ENCODE data around the gene B3GALT5.

B3GALT5 gene

DNA sequence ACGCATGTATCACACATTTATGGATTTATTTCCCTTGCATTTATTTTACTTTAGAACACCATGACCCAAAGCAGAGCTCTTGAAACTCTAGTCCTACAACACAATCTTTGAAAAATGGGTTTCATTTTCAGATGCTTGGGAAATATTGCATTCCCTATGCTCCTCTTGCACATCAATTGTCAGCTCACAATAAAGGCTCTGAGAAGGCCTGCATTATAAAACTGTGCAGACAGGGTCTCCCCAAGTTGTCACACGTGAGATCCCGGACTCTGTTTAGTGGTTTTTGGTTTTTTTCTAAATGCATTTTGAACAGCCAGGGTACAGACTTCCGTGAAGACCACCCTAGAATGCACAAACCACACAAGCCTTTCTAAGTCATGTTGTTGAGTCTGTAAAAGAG lies 9.9 kb upstream of the B3GALT5 start:
- intact Hi-C loops (cut with DNase I) = no loop called here
- no peak for DNase-seq

GRCh38 chr21:39604951-39605350 lies 7.8 kb upstream of the B3GALT5 start:
- intact Hi-C loops (cut with DNase I) = no loop called here
- DNase-seq = no peak

DNA sequence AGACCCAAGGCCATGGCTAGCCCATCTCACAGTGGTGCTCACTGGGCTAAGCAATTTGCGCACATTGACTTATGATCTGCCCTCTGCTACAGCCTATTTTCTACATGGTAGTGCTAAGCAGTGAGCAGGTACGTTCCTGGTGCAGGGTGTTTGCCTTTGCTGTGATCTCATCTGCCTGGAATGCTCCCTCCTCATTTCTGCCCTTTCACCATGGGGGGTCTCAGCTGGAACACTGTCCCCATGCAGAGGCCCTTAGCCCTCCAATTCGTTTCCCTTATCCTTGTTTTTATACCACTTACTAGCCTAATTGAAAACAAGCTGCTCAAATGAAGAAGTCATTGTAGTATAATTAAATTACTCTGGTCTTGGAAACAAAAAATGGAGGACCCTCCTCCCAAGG lies 2.0 kb upstream of the B3GALT5 start:
- no peak for DNase-seq
- intact Hi-C loops (cut with DNase I) = no loop called here

DNA sequence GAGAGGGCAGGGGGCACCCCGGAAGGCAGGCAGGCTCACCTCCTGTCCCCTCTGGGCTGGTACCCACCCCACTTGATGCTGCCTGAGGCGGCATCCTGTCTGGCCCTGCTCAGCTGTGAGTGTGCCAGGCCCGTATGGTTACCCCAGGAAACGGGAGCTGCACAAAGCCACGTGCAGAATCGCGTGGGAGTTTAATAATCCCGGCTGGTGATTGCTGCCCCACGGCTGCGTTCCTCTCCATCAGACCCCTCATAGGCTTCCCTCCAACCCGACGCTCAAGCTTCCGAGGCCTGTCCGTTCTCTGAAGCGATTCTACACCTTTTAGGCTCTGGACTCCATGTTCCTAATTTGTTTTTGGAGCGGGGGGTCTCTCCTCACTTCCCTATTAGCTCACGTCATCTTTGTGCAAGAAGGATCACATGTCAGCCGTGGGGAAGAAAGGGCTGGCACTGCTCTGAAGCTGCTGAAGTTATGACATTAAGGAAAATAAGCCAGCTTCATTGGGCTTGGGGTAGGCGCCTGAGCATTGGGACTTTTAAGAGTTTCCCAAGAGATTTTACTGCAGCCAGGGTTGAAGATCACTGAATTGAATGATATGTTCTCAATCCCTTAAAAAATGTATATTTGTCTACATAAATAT lies 1.1 kb upstream of the B3GALT5 start:
- intact Hi-C loops (cut with DNase I) = no loop called here
- DNase-seq = no peak

DNA sequence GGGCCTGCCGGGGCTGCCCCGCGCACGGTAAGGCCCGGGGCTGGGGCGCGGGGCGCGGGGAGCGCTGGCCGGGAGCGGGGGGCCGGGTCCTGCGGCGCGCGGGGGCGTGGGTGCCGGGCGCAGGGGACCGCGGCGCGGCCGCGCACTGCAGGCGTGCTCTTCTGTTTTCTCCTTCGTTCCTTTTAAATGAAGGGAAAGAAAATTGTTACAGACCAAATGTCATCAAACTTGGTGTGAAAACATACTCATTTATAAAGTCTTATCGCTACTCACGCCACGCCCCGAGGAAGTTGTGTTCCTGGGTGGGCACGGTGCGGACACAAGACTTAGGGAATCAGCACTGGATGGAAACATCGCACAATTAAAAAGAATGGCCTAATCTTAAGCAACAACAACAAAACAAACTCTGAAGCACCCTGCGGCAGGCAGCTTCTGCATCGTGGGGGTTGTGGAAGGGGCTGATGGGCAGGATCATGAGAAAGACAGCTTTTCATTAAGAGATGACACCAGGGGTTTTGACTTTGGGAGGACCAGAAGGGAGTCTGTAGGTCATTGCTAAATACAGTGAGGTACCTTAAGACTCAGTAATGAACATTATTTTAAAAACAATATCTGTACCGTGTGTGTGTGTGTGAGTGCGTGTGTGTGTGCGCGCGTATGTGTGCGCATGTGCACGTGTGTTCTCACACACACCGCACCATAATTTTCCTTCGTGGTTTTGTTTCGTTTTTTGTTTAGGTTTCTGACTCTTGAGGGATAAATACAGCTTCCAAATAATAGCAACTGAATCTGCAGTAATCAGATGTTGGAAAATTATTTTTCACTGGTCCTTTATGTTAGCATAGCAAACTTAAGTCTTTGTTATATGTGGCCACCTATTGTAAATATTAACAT lies 548 bp downstream of the B3GALT5 start:
- intact Hi-C loops (cut with DNase I) = no loop called here
- DNase-seq = no peak

DNA sequence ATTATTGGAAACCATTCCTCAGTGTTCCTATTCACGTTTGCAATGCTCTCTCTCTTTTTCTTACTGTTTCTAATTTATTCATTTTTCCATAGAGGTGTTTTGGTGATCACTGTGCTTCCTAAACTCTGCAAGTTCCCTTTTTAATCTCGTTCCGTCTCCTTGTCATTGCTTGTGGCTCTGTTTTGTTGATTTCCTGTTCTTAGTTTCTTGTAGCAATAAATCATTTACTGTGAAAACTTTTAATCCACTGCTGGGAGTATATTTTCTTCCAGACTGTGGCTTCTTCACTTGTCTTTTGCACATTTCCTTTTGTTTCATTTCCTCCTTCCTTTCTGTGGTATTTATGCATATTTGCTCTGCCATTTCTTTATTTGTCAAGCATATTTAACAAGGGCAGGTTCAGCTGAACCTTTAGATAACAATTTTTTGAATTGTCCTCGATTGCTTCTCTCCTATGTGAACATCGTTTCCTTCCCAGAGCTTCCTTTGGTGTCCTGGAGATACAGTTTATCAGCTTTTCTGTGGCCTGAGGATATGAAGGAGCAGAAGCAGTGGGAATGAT lies 3.6 kb downstream of the B3GALT5 start:
- intact Hi-C loops (cut with DNase I) = no loop called here

GRCh38 chr21:39620856-39621255 lies 8.1 kb downstream of the B3GALT5 start:
- DNase-seq = no peak
- intact Hi-C loops (cut with DNase I) = no loop called here

More for the DNA sequence above, 3.6 kb downstream of the B3GALT5 start:
- no peak for DNase-seq

GRCh38 chr21:39625211-39625895 lies 12.6 kb downstream of the B3GALT5 start:
- intact Hi-C loops (cut with DNase I) = no loop called here
- DNase-seq = no peak

GRCh38 chr21:39628385-39628784 lies 15.6 kb downstream of the B3GALT5 start:
- DNase-seq = no peak
- intact Hi-C loops (cut with DNase I) = no loop called here

DNA sequence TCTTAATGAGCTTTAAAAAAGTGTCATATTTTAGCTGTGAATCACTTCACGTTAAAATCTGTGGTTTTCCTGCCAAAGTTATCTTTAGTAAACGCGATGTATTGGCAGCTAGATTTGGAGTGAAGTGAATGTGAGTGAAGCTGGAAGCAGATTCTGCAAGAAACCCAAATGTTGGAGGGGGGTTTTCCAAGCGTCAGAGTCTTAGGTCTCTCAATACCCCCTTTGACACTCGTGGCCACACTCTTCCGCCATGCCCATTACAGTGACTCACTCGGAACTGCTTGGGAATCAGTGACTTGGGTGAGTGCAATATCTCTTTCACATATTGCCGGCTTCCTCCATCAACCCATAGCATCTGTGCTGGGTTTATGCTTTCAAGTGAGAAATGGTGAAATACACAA lies 17.5 kb downstream of the B3GALT5 start:
- no peak for DNase-seq
- intact Hi-C loops (cut with DNase I) = no loop called here

- intact Hi-C loops (cut with DNase I) = no loop called here
- DNase-seq = no peak
Measured at GRCh38 chr21:39630827-39631226, 18.1 kb downstream of the B3GALT5 start.

DNA sequence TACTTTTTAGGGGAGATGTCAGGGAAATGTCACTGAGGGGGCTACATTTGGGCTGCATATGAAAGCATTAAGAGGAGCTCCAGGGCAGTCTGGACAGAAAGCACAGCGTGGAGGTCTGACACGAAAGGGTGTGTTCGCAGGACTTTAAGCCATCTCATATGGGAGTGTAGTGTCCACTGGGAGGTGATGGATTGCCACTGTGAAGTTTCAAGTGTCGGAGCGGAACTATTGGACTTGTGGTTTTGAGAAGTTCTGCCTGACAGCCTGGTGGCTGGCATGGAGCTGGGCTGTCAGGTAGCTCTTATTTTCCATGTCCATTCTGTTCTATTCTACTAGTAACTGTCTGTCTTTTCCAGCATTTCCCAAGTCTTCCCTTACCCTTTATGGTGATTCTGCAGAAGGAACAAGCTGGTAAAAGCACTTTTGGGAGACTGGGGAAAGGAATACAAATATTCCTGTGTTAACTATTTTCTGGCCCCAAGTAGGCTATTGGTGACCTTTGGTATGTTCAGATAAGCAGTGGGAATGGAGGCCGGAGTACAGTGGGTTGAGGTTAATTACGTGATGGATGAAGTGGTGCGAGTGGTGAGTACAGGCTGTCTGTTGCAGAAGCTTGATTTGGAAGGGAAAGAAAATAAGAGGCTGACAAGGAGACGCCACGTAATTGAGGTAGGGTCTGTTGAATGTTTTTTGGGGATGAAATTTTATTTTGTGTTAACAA lies 19.3 kb downstream of the B3GALT5 start:
- no peak for DNase-seq
- intact Hi-C loops (cut with DNase I) = no loop called here

- no peak for DNase-seq
- intact Hi-C loops (cut with DNase I) = no loop called here
Measured at GRCh38 chr21:39632796-39633442, 20.2 kb downstream of the B3GALT5 start.

DNA sequence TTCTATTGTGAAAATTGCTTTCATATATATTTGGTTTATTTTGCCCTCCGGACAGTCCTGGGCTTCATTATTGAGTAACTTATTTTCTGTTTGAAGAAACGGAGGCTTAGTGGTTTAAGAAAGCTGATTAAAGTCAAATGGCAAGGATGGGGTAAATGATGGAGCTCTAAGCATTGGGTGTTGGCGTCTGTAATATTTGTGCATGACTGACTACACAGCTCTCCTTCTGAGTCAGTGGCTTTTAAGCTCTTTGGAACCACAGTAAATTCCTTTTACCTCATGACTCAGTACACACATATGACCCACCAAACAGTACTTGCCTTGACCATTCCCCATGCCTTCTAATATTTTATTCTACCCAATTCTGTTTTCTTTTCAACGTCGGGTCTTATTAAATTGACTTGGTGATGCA lies 21.0 kb downstream of the B3GALT5 start:
- no peak for DNase-seq
- intact Hi-C loops (cut with DNase I) = no loop called here

DNA sequence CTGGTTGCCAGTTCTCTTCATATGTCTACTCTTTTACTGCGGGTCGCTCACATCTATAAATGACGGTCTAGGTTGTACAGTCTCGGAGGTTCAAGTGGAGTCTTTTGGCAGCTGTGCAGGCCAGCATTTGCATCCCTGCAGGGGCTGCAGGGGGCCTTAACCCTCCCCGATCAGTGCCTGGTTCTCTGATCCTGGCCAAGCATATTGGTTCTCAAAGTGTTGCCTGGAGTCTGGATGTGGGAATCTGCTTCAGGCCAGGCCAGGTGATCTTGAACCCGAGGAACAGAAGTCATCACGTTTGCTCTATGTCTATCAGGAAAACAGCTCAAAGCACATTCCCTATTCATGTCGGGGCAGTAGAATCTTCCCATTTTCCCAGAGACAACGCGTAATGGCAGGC lies 21.8 kb downstream of the B3GALT5 start:
- DNase-seq = no peak
- intact Hi-C loops (cut with DNase I) = no loop called here

DNA sequence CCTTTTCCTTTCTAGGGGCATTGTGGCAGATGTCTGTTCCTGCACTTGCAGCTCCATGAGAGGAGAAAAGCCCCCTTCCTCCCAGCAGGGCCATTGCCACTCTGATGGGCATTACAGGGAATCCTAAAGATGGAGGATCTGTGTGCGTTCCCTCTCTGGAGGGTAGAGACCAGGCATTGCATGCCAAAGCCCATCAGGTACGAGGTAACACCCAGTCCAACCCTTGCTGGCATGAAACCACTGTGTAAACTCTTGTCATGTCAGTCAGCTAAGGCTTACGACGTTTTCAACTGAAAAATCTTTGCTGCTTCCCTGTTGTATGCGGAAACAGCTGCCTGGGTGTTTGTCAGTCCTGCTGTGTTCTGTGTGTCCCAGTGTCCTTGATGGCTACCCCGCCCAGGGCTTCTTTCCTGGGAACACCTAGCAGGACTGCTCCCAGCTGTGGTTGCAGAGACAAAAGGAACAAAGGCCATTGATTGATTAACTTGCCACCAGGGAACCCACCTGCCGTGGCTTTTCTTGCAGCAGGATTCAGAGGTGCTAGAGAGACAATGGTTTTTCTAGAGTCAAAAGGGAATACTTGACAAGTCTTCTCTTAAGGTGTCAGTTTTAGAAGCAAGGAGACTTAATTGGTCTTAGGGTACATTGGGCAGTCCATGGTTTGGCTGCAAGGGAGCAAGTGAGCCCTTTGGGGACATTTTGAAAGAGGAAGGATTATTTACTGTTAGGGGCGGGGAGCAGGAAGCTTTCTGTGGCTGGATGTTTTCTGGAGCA lies 24.6 kb downstream of the B3GALT5 start:
- DNase-seq = no peak
- intact Hi-C loops (cut with DNase I) = no loop called here

DNA sequence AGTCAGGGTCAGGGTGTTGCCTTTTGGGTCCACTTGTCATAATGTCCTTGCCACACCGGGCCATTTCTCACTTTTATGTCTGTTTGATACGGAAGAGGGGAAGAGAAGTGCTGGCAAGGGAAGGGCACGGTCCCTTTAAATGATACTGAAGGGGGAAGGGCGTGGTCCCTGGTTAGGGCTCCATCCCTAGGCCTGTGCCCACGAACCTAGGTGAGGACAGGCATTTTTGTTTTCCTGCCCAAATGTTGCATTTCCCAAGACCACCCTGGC lies 25.2 kb downstream of the B3GALT5 start:
- DNase-seq = no peak

DNA sequence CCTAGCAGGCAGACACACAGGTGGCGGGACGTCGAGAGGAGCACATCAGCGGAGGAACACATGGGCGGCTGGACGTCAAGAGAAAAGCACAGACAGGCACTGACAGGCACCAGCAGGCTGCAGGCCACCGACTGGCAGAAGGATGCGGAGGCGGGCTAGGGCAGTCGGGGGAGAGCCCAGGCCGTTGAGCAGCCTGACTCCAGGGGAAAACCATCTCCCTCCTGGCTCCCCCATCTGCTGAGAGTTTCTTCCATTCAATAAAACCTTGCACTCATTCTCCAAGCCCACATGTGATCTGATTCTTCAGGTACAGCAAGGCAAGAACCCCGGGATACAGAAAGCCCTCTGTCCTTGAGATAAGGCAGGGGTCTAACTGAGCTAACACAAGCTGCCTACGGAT lies 25.5 kb downstream of the B3GALT5 start:
- intact Hi-C loops (cut with DNase I) = no loop called here

More for the DNA sequence above, 25.2 kb downstream of the B3GALT5 start:
- intact Hi-C loops (cut with DNase I) = no loop called here

GRCh38 chr21:39640754-39641153 lies 28.0 kb downstream of the B3GALT5 start:
- no peak for DNase-seq
- intact Hi-C loops (cut with DNase I) = no loop called here

More for the DNA sequence above, 25.5 kb downstream of the B3GALT5 start:
- DNase-seq = no peak

Data from posterior cingulate gyrus (tissue), 11 donors.